HG02571 (cell line): Measurements from ENCODE around the gene FAM170B.

Experiments
- ATAC-seq: cut with Tn5 transposase; IDR thresholded peaks from one replicate; pipeline ENCODE4 v1.9.1; 2021; ENCODE audit warnings: mild to moderate bottlenecking, moderate library complexity; ENCODE audit not compliant: unreplicated experiment

The FAM170B gene

GRCh38 chr10:49170632-49171325, 37.0 kb upstream of the FAM170B start:
- no peak for ATAC-seq

GRCh38 chr10:49169776-49170175, 36.0 kb upstream of the FAM170B start:
- ATAC-seq, result no peak

- ATAC-seq, result no peak
These were observed 35.1 kb upstream of the FAM170B start for GRCh38 chr10:49168831-49169500.

- ATAC-seq, result no peak
These were observed 34.3 kb upstream of the FAM170B start for GRCh38 chr10:49168171-49168540.

GRCh38 chr10:49167425-49168170, 33.8 kb upstream of the FAM170B start:
- no peak for ATAC-seq

GRCh38 chr10:49166484-49167400, 32.9 kb upstream of the FAM170B start:
- ATAC-seq, result no peak

- ATAC-seq, result no peak
These were observed 32.1 kb upstream of the FAM170B start for GRCh38 chr10:49165821-49166483.

- ATAC-seq, result no peak
These were observed 31.4 kb upstream of the FAM170B start for GRCh38 chr10:49165259-49165658.

GRCh38 chr10:49164559-49165188, 30.9 kb upstream of the FAM170B start:
- peak; percentile 60 for ATAC-seq

- no peak for ATAC-seq
These were observed 29.9 kb upstream of the FAM170B start for GRCh38 chr10:49163741-49164140.

GRCh38 chr10:49162761-49163310, 29.0 kb upstream of the FAM170B start:
- ATAC-seq, result no peak

GRCh38 chr10:49162063-49162462, 28.2 kb upstream of the FAM170B start:
- ATAC-seq, result no peak

GRCh38 chr10:49161411-49161997, 27.7 kb upstream of the FAM170B start:
- no peak for ATAC-seq

GRCh38 chr10:49160814-49161213, 27.0 kb upstream of the FAM170B start:
- no peak for ATAC-seq

- no peak for ATAC-seq
These were observed 26.3 kb upstream of the FAM170B start for GRCh38 chr10:49160110-49160509.

GRCh38 chr10:49158915-49159314, 25.1 kb upstream of the FAM170B start:
- ATAC-seq, result no peak

- no peak for ATAC-seq
These were observed 24.6 kb upstream of the FAM170B start for GRCh38 chr10:49158404-49158803.

- no peak for ATAC-seq
These were observed 23.4 kb upstream of the FAM170B start for GRCh38 chr10:49157229-49157628.

- ATAC-seq, result no peak
These were observed 20.8 kb upstream of the FAM170B start for GRCh38 chr10:49154641-49155040.
